ENCODE results near the gene ACOX2. TPM values are rescaled to one million over a fixed set of nuclear protein-coding genes. Genes with fewer than 3 reads are reported as not detected.
A peak's percentile ranks its signal among the peaks of the same experiment; 100 is the strongest.

Gene ACOX2
- total and polyA plus RNA-seq, 2 of the 13 experiments (the other 11 are each of a cell fraction or from before 2014, with no cell fraction given), result 42.6 to 98.5 TPM

DNA sequence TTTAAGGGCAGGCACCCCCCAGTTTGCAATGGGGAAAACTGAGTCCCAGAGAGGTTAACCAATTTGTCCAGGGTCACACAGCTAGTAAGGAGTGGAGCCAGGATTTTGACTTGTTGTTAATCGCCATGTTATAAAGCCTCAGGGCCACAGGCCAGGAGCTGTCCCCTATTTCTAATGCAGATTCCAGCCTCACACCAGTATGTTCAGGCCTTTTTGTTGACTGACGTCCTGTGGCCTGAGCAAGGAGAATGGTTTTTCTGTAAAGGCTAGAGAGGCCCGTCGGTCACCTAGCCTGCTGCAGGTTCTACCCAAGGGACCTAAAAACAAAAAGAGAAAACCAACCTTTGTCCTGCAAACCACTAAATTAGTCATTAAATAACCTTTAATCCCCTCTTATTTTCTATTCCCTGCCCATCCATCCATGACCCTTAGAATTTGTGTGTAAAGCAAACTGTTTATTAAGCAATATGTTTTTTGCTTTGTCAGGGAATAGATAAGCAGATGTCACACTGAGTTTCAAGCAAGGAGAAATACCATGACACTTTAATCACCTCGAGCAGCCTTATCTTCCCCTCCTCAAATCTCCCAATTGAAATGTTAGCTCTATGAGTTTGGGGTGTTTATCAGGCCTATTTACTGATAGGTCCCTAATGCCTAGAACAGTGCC lies 14.1 kb downstream of the ACOX2 start (continued):
- TF ChIP-seq U2AF2 (IDR thresholded peaks at IDR 0.05; ENCODE audit: low read depth, low read length) (no peak), YEATS4 (CRISPR knock-in tag; IDR thresholded peaks at IDR 0.05; ENCODE audit: borderline replicate concordance) (no peak; the same call in 1 of the 2 replicates), NR1H2 (CRISPR knock-in tag; IDR thresholded peaks at IDR 0.05; ENCODE audit: borderline replicate concordance, low read depth) (no peak), CHD2 (IDR thresholded peaks at IDR 0.05; ENCODE audit: low read depth, low read length) (no peak), ZNF720 (CRISPR knock-in tag; IDR thresholded peaks at IDR 0.05) (no peak), SOX6 (IDR thresholded peaks at IDR 0.05) (no peak), SOX6 (CRISPR knock-in tag; IDR thresholded peaks at IDR 0.05) (peak; percentile 82), ATM (IDR thresholded peaks at IDR 0.05; ENCODE audit: borderline replicate concordance) (no peak), ZNF501 (CRISPR knock-in tag; IDR thresholded peaks at IDR 0.05) (no peak), FOSL2 (CRISPR knock-in tag; IDR thresholded peaks at IDR 0.05) (peak; percentile 30; the same call in 1 of the 2 replicates), ZNF256 (CRISPR knock-in tag; conservative IDR thresholded peaks at IDR 0.05) (no peak), ZC3H13 (CRISPR knock-in tag; IDR thresholded peaks at IDR 0.05) (no peak), CBX5 (CRISPR knock-in tag; IDR thresholded peaks at IDR 0.05; ENCODE audit: borderline replicate concordance) (no peak), TEAD2 (CRISPR knock-in tag; IDR thresholded peaks at IDR 0.05) (no peak), ZNF841 (CRISPR knock-in tag; IDR thresholded peaks at IDR 0.05; ENCODE audit: borderline replicate concordance) (no peak), REST (IDR thresholded peaks at IDR 0.05; ENCODE audit: borderline replicate concordance in 1 of 2, low read depth in 1 of 2, low read length in 2 of 2) (no peak), ZSCAN30 (CRISPR knock-in tag; IDR thresholded peaks at IDR 0.05) (no peak), TEAD3 (CRISPR knock-in tag; optimal IDR thresholded peaks at IDR 0.05; ENCODE audit: borderline replicate concordance) (no peak)
- TF ChIP-seq, protein P1, sequence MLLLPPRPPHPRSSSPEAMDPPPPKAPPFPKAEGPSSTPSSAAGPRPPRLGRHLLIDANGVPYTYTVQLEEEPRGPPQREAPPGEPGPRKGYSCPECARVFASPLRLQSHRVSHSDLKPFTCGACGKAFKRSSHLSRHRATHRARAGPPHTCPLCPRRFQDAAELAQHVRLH (CRISPR knock-in tag; IDR thresholded peaks at IDR 0.05; ENCODE audit: borderline replicate concordance, low read depth), result no peak
- TF ChIP-seq, protein P2, sequence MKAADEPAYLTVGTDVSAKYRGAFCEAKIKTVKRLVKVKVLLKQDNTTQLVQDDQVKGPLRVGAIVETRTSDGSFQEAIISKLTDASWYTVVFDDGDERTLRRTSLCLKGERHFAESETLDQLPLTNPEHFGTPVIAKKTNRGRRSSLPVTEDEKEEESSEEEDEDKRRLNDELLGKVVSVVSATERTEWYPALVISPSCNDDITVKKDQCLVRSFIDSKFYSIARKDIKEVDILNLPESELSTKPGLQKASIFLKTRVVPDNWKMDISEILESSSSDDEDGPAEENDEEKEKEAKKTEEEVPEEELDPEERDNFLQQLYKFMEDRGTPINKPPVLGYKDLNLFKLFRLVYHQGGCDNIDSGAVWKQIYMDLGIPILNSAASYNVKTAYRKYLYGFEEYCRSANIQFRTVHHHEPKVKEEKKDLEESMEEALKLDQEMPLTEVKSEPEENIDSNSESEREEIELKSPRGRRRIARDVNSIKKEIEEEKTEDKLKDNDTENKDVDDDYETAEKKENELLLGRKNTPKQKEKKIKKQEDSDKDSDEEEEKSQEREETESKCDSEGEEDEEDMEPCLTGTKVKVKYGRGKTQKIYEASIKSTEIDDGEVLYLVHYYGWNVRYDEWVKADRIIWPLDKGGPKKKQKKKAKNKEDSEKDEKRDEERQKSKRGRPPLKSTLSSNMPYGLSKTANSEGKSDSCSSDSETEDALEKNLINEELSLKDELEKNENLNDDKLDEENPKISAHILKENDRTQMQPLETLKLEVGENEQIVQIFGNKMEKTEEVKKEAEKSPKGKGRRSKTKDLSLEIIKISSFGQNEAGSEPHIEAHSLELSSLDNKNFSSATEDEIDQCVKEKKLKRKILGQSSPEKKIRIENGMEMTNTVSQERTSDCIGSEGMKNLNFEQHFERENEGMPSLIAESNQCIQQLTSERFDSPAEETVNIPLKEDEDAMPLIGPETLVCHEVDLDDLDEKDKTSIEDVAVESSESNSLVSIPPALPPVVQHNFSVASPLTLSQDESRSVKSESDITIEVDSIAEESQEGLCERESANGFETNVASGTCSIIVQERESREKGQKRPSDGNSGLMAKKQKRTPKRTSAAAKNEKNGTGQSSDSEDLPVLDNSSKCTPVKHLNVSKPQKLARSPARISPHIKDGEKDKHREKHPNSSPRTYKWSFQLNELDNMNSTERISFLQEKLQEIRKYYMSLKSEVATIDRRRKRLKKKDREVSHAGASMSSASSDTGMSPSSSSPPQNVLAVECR (CRISPR knock-in tag; IDR thresholded peaks at IDR 0.05; ENCODE audit: borderline replicate concordance), result no peak
- TF ChIP-seq, protein P3, sequence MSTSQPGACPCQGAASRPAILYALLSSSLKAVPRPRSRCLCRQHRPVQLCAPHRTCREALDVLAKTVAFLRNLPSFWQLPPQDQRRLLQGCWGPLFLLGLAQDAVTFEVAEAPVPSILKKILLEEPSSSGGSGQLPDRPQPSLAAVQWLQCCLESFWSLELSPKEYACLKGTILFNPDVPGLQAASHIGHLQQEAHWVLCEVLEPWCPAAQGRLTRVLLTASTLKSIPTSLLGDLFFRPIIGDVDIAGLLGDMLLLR (CRISPR knock-in tag; IDR thresholded peaks at IDR 0.05), result no peak
- TF ChIP-seq, protein P4, sequence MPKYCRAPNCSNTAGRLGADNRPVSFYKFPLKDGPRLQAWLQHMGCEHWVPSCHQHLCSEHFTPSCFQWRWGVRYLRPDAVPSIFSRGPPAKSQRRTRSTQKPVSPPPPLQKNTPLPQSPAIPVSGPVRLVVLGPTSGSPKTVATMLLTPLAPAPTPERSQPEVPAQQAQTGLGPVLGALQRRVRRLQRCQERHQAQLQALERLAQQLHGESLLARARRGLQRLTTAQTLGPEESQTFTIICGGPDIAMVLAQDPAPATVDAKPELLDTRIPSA (CRISPR knock-in tag; IDR thresholded peaks at IDR 0.05; ENCODE audit: borderline replicate concordance), result no peak
